ENCODE data around the gene PLA2G6.

DNA sequence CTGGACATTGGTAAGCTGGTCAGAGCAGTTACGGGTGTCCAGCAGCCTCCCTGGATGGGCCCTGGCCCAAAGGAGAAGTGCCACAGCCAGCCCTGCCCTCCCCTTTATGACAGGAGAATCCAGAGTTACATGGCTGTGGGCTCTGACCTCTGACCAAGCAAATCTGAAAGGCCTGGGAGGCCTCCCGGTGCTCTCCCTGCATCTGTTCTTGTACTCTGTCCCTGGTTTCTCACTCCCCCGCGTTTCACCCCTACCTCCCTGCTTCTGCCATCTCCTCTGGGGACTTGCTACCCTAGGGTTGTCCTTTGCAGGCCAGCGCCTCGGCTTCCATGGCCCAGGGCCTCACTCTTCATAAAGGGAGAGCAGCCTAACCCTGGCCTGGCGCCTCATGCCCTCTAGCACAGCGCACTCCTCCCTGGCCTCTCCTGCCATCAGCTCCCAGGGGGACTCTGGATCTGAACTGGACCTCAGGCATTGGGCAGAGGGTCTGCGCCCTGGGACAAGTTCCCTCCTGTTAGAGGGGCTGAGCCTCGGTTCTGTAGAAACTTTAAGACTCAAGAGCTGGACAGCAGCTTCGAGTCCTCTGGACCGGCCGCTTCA is 113.8 kb downstream of the PLA2G6 start:
- TF ChIP-seq CTCF (IDR thresholded peaks at IDR 0.05) (no peak), POLR2A (IDR thresholded peaks at IDR 0.05) (no peak), EP300 (IDR thresholded peaks at IDR 0.05) (no peak)
